GM21381 (cell line): ENCODE data around the gene ALDH1A3.
A peak's percentile ranks its signal among the peaks of the same experiment; 100 is the strongest.

Source experiments
- ATAC-seq: cut with Tn5 transposase; IDR thresholded peaks from one replicate; pipeline ENCODE4 v1.9.1; 2021; ENCODE audit warnings: mild to moderate bottlenecking, moderate library complexity; ENCODE audit not compliant: unreplicated experiment

The ALDH1A3 gene

GRCh38 chr15:100923902-100924301 lies 44.3 kb downstream of the ALDH1A3 start:
- ATAC-seq, result no peak

GRCh38 chr15:100924436-100924835 lies 44.8 kb downstream of the ALDH1A3 start:
- no peak for ATAC-seq

GRCh38 chr15:100925480-100925879 lies 45.8 kb downstream of the ALDH1A3 start:
- no peak for ATAC-seq

- no peak for ATAC-seq
These were observed 46.6 kb downstream of the ALDH1A3 start for GRCh38 chr15:100926258-100926657.

- no peak for ATAC-seq
These were observed 47.5 kb downstream of the ALDH1A3 start for GRCh38 chr15:100926971-100927756.

- ATAC-seq, result no peak
These were observed 49.1 kb downstream of the ALDH1A3 start for GRCh38 chr15:100928632-100929280.

- peak; percentile 39 for ATAC-seq
These were observed 50.0 kb downstream of the ALDH1A3 start for GRCh38 chr15:100929641-100930042.

- ATAC-seq, result no peak
These were observed 50.7 kb downstream of the ALDH1A3 start for GRCh38 chr15:100930306-100930848.

GRCh38 chr15:100931143-100931890 lies 51.7 kb downstream of the ALDH1A3 start:
- no peak for ATAC-seq

- ATAC-seq, result no peak
These were observed 53.2 kb downstream of the ALDH1A3 start for GRCh38 chr15:100932676-100933348.

GRCh38 chr15:100934166-100934565 lies 54.5 kb downstream of the ALDH1A3 start:
- no peak for ATAC-seq

- ATAC-seq, result peak; percentile 32
These were observed 55.1 kb downstream of the ALDH1A3 start for GRCh38 chr15:100934726-100935125.

- no peak for ATAC-seq
These were observed 57.5 kb downstream of the ALDH1A3 start for GRCh38 chr15:100937171-100937570.

GRCh38 chr15:100939791-100940190 lies 60.2 kb downstream of the ALDH1A3 start:
- ATAC-seq, result no peak

- ATAC-seq, result peak; percentile 66
These were observed 61.2 kb downstream of the ALDH1A3 start for GRCh38 chr15:100940767-100941379.

- ATAC-seq, result peak; percentile 36
These were observed 61.9 kb downstream of the ALDH1A3 start for GRCh38 chr15:100941536-100941935.

GRCh38 chr15:100942656-100943425 lies 63.2 kb downstream of the ALDH1A3 start:
- no peak for ATAC-seq

- peak; percentile 42 for ATAC-seq
These were observed 64.7 kb downstream of the ALDH1A3 start for GRCh38 chr15:100944244-100944895.

GRCh38 chr15:100944986-100945385 lies 65.4 kb downstream of the ALDH1A3 start:
- no peak for ATAC-seq
